HL-60 (cell line): Measurements from ENCODE around the gene SLC5A11.

ENCODE experiments used
- DNase-seq, 2 experiments: peaks; one replicate each; pipeline ENCODE4 v3.0.0-alpha.2; 2010 to 2020; ENCODE audit warnings: low read depth in 1 of 2, low spot score in 1 of 2
- H3K27ac ChIP-seq: fragments of 250-450 bp; sonication (Bioruptor Pico); replicated peaks from 2 replicates; pipeline ENCODE4 v1.5.1; 2020; ENCODE audit warnings: mild to moderate bottlenecking, moderate library complexity
- H3K27me3 ChIP-seq: fragments of 250-450 bp; sonication (Bioruptor Pico); 2 replicates; pipeline ENCODE4 v1.5.1; 2021; ENCODE audit warnings: mild to moderate bottlenecking, moderate library complexity; ENCODE audit not compliant: insufficient read depth, poor library complexity, severe bottlenecking
- H3K4me3 ChIP-seq: replicated peaks from 2 replicates; pipeline ENCODE4 v1.5.1; 2011; ENCODE audit warnings: mild to moderate bottlenecking, control low read depth, low read length; ENCODE audit not compliant: insufficient read depth
- CTCF ChIP-seq: IDR thresholded peaks from one replicate; pipeline ENCODE4 v1.5.1; 2011; ENCODE audit warnings: low read length, control low read depth, inconsistent platforms; ENCODE audit not compliant: insufficient read depth
- GABPA ChIP-seq: IDR thresholded peaks from 2 replicates; pipeline ENCODE4 v1.6.1; 2012; ENCODE audit warnings: low read depth
- POLR2AphosphoS5 ChIP-seq: IDR thresholded peaks from 2 replicates; pipeline ENCODE4 v1.6.1; 2012; ENCODE audit warnings: low read depth
- REST ChIP-seq: IDR thresholded peaks from 2 replicates; pipeline ENCODE4 v1.6.1; 2012; ENCODE audit warnings: low read depth; ENCODE audit not compliant: insufficient replicate concordance
- SPI1 ChIP-seq: IDR thresholded peaks from 2 replicates; pipeline ENCODE4 v1.6.1; 2012; ENCODE audit warnings: low read depth, mild to moderate bottlenecking, borderline replicate concordance

Gene SLC5A11

GRCh38 chr16:24851700-24852099 lies 5.9 kb downstream of the SLC5A11 start:
- no peak overlapping the region for H3K27ac ChIP-seq
- H3K4me3 ChIP-seq = no peak overlapping the region
- H3K27me3 ChIP-seq = no peaks in the 10 kb centered on the region
- no peak for DNase-seq
- no peak for TF ChIP-seq GABPA
- TF ChIP-seq POLR2AphosphoS5 = no peak
- no peak for TF ChIP-seq REST
- no peak for TF ChIP-seq CTCF
- no peak for TF ChIP-seq SPI1

GRCh38 chr16:24852281-24852721 lies 6.5 kb downstream of the SLC5A11 start:
- H3K27me3 ChIP-seq = no peaks in the 10 kb centered on the region
- no peak overlapping the region for H3K4me3 ChIP-seq
- DNase-seq = no peak
- TF ChIP-seq REST (no peak), SPI1 (no peak), GABPA (no peak), POLR2AphosphoS5 (no peak), CTCF (no peak)
- H3K27ac ChIP-seq = no peak overlapping the region

GRCh38 chr16:24853169-24853824 lies 7.5 kb downstream of the SLC5A11 start:
- no peak overlapping the region for H3K4me3 ChIP-seq
- no peaks in the 10 kb centered on the region for H3K27me3 ChIP-seq
- no peak for TF ChIP-seq REST
- no peak for TF ChIP-seq CTCF
- TF ChIP-seq POLR2AphosphoS5 = no peak
- no peak for TF ChIP-seq SPI1
- no peak for TF ChIP-seq GABPA
- no peak overlapping the region for H3K27ac ChIP-seq
- no peak for DNase-seq
